CD4-positive, alpha-beta T cell (primary cell): ENCODE results near the gene HYAL4. TPM values are rescaled to one million over a fixed set of nuclear protein-coding genes. Genes with fewer than 3 reads are reported as not detected.

Source experiments
- ATAC-seq: fragments of 200-7000 bp; cut with Tn5 transposase; one replicate; pipeline ENCODE4 v1.10.0; 2022; ENCODE audit warnings: mild to moderate bottlenecking; ENCODE audit not compliant: poor library complexity
- CTCF ChIA-PET: fragments of 350-600 bp; sonication (Branson Sonifier 250); formaldehyde crosslinking; loops from one replicate; lab custom pipeline; 2021; ENCODE audit warnings: antibody characterized with exemption, inconsistent platforms; lab: Charles Lee
- POLR2A ChIA-PET: fragments of 350-600 bp; sonication (Branson Sonifier 250); formaldehyde crosslinking; loops from one replicate; lab custom pipeline; 2021; ENCODE audit warnings: antibody characterized with exemption, inconsistent platforms; lab: Charles Lee
- DNase-seq, 14 experiments: peaks; one replicate each; pipeline ENCODE4 v3.0.0-alpha.2; 2013 to 2020; ENCODE audit warnings: mixed read lengths in 2 of 14
- H3K27ac ChIP-seq, 2 donors: one replicate each; pipeline versions ENCODE4 v1.5.1 to v1.7.0; 2013; ENCODE audit warnings: low read length in 2 of 2, low read depth in 1 of 2, mild to moderate bottlenecking in 1 of 2
- H3K27me3 ChIP-seq, 2 experiments: 1 replicate in 1 of 2; 2 replicates in 1 of 2; pipeline versions ENCODE4 v1.6.1 to v1.7.0; 2013; ENCODE audit warnings: low read length in 2 of 2, control low read depth in 1 of 2, mild to moderate bottlenecking in 1 of 2, moderate library complexity in 1 of 2; ENCODE audit not compliant: insufficient read depth in 2 of 2, control insufficient read depth in 1 of 2
- H3K36me3 ChIP-seq: one replicate; pipeline ENCODE4 v1.6.1; 2013; ENCODE audit warnings: low read length, control low read depth; ENCODE audit not compliant: insufficient read depth
- H3K4me1 ChIP-seq: one replicate; pipeline ENCODE4 v1.6.1; 2013; ENCODE audit warnings: low read length, control low read depth; ENCODE audit not compliant: insufficient read depth
- H3K4me3 ChIP-seq: one replicate; pipeline ENCODE4 v1.5.1; 2013; ENCODE audit warnings: mild to moderate bottlenecking, low read length, moderate library complexity
- H3K9me3 ChIP-seq, 2 experiments: 1 replicate in 1 of 2; 2 replicates in 1 of 2; pipeline versions ENCODE4 v1.6.1 to v1.7.0; 2013; ENCODE audit warnings: low read length in 2 of 2, mild to moderate bottlenecking in 2 of 2, control low read depth in 1 of 2, moderate library complexity in 1 of 2; ENCODE audit not compliant: control insufficient read depth in 1 of 2, insufficient read depth in 1 of 2
- H3K27ac Mint-ChIP-seq: one replicate; pipeline ENCODE4 v1.8.0; 2020; ENCODE audit warnings: mixed read lengths
- H3K27me3 Mint-ChIP-seq: one replicate; pipeline ENCODE4 v1.8.0; 2021; ENCODE audit warnings: mixed read lengths
- H3K36me3 Mint-ChIP-seq: one replicate; pipeline ENCODE4 v1.8.0; 2021; ENCODE audit warnings: low read depth, mixed read lengths
- H3K4me1 Mint-ChIP-seq: one replicate; pipeline ENCODE4 v1.8.0; 2021; ENCODE audit warnings: low read depth, mixed read lengths
- H3K4me3 Mint-ChIP-seq: one replicate; pipeline ENCODE4 v1.8.0; 2020; ENCODE audit warnings: mild to moderate bottlenecking, mixed read lengths
- H3K9me3 Mint-ChIP-seq: one replicate; pipeline ENCODE4 v1.8.0; 2020; ENCODE audit warnings: mixed read lengths
- intact Hi-C, 2 experiments: fragments of 100-400 bp; cut with DNase I in 1 of 2; cut with micrococcal nuclease in 1 of 2; formaldehyde crosslinking; loops; one replicate each; pipeline versions ENCODE4 v1.15.1 to v1.9.0; 2023 to 2025; cut with DNase I, micrococcal nuclease
- total RNA-seq, 174 experiments: library from RNA in 2 of 174; stranded (reverse) in 2 of 174; gene quantifications; one replicate each; pipeline ENCODE4 v1.2.3 and lab custom pipeline; 2021 to 2026
- TF ChIP-seq, protein P1 (sequence below): fragments of 200-600 bp; IDR thresholded peaks from one replicate; pipeline ENCODE4 v1.8.0; 2022; ENCODE audit warnings: antibody characterized with exemption, mild to moderate bottlenecking

Gene HYAL4
- total RNA-seq, 2 experiments from 2014 or later, result 0.14 TPM; not detected in 1

DNA sequence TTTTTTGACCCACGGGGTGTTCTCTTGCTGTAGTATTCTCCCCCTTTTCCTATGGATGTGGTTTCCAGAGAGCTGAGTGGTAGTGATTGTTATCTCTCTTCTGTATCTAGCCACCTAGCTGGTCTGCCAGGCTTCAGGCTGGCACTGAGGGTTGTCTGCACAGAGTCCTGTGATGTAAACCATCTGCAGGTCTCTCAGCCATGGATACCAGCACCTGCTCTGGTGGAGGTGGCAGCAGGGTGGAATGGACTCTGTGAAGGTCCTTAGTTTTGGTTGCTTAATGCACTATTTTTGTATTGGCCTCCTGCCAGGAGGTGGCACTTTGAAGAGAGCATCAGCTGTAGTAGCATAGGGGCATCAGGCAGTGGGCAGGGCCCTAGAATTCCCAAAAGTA is 851 bp downstream of the HYAL4 start:
- CTCF ChIA-PET, result interaction anchor here (0.9 to 1.4 kb wide), 2 partner anchors 16 to 35 kb away, joined by 3 to 4 read pairs; no protein-coding TSS in a partner anchor
- H3K27me3 ChIP-seq, result peaks cover 0 to 4% of the 10 kb centered on the region in 2 experiments
- intact Hi-C loops, result no loop called here
- no peaks in the 10 kb centered on the region for H3K36me3 Mint-ChIP-seq
- no peak overlapping the region for H3K4me3 ChIP-seq
- H3K9me3 ChIP-seq, result peaks cover 0 to 4% of the 10 kb centered on the region in 2 experiments
- no peaks in the 10 kb centered on the region for H3K4me1 Mint-ChIP-seq
- DNase-seq, result no peak
- H3K27ac Mint-ChIP-seq, result no peak overlapping the region
- no peaks in the 10 kb centered on the region for H3K9me3 Mint-ChIP-seq
- no peak overlapping the region for H3K27ac ChIP-seq
- no peaks in the 10 kb centered on the region for H3K36me3 ChIP-seq
- POLR2A ChIA-PET, result no interaction called here
- H3K4me3 Mint-ChIP-seq, result no peak overlapping the region
- peaks cover 26% of the 10 kb centered on the region for H3K27me3 Mint-ChIP-seq
- TF ChIP-seq, protein P1, sequence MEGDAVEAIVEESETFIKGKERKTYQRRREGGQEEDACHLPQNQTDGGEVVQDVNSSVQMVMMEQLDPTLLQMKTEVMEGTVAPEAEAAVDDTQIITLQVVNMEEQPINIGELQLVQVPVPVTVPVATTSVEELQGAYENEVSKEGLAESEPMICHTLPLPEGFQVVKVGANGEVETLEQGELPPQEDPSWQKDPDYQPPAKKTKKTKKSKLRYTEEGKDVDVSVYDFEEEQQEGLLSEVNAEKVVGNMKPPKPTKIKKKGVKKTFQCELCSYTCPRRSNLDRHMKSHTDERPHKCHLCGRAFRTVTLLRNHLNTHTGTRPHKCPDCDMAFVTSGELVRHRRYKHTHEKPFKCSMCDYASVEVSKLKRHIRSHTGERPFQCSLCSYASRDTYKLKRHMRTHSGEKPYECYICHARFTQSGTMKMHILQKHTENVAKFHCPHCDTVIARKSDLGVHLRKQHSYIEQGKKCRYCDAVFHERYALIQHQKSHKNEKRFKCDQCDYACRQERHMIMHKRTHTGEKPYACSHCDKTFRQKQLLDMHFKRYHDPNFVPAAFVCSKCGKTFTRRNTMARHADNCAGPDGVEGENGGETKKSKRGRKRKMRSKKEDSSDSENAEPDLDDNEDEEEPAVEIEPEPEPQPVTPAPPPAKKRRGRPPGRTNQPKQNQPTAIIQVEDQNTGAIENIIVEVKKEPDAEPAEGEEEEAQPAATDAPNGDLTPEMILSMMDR, result no peak
- H3K4me1 ChIP-seq, result no peaks in the 10 kb centered on the region
- ATAC-seq, result no peak

DNA sequence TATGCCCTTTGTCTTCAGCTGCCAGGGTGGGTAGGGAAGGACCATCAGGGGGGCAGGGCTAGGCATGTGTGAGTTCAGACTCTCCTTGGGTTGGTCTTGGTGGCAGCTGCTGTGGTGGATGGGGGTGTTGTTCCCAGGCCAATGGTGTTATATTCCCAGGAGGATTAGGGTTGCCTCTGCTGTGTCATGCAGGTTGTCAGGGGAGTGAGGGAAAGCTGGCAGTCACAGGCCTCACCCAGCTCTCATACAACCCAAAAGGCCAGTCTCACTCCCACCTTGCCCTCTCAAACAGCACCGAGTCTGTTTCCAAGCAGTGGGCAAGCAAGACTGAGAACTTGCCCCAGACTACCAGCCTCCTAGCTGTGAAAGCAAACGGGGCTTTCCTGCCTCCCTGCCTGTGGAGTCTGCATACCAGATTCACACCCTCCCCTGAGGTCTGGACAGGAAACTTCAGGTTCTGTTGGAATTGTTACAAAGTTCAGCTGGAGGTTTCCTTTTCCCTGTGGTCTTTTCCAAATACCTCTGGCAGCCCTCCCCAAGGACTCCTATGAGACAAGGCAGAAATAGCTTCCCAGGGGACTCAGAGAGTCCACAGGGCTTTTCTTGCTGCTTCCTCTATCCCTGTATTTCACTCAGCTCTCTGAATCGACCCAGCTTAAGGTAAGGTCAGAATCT is 1.4 kb downstream of the HYAL4 start:
- Histone ChIP-seq H3K9me3 (peaks cover 0 to 4% of the 10 kb centered on the region in 2 experiments), H3K4me3 (no peak overlapping the region), H3K4me1 (no peaks in the 10 kb centered on the region), H3K36me3 (no peaks in the 10 kb centered on the region), H3K27me3 (peaks cover 0 to 4% of the 10 kb centered on the region in 2 experiments), H3K27ac (no peak overlapping the region)
- Mint-ChIP-seq H3K4me1 (no peaks in the 10 kb centered on the region), H3K27ac (no peak overlapping the region), H3K27me3 (peaks cover 26% of the 10 kb centered on the region), H3K9me3 (no peaks in the 10 kb centered on the region), H3K4me3 (no peak overlapping the region), H3K36me3 (no peaks in the 10 kb centered on the region)
- CTCF ChIA-PET, result no interaction called here
- intact Hi-C loops, result no loop called here
- TF ChIP-seq, protein P1, result no peak
- DNase-seq (no peak), ATAC-seq (no peak)
- POLR2A ChIA-PET, result no interaction called here

DNA sequence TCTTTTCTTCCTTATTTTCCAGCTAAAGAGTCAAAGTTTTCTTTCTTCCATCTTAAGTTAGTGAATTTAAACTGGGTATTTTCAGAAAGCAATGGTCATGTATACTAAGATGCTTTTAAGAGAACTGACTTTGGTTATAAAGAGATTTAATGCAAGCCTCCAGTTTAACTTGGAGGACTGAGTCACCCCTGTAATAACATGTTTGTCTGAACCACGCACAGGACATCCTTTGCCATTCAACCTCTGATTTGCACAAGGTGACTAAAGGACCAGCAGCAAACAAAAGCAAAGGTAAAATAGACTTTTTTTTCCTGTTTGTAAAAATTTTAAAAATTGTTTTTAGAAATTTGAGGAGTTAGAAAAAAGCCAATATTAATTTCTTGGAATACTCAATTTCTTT is 2.9 kb downstream of the HYAL4 start:
- H3K27ac ChIP-seq, result no peak overlapping the region
- H3K4me1 ChIP-seq, result no peaks in the 10 kb centered on the region
- no peak for DNase-seq
- no peaks in the 10 kb centered on the region for H3K36me3 Mint-ChIP-seq
- no peak overlapping the region for H3K4me3 ChIP-seq
- no peaks in the 10 kb centered on the region for H3K36me3 ChIP-seq
- H3K9me3 ChIP-seq, result peaks cover 0 to 4% of the 10 kb centered on the region in 2 experiments
- H3K9me3 Mint-ChIP-seq, result no peaks in the 10 kb centered on the region
- CTCF ChIA-PET, result no interaction called here
- peaks cover 0 to 4% of the 10 kb centered on the region in 2 experiments for H3K27me3 ChIP-seq
- no peak overlapping the region for H3K27ac Mint-ChIP-seq
- TF ChIP-seq, protein P1, result no peak
- H3K4me3 Mint-ChIP-seq, result no peak overlapping the region
- H3K4me1 Mint-ChIP-seq, result no peaks in the 10 kb centered on the region
- intact Hi-C loops, result no loop called here
- ATAC-seq, result no peak
- H3K27me3 Mint-ChIP-seq, result peaks cover 20% of the 10 kb centered on the region
- POLR2A ChIA-PET, result no interaction called here
